ENCODE results near the gene INSL3.

Gene INSL3

DNA sequence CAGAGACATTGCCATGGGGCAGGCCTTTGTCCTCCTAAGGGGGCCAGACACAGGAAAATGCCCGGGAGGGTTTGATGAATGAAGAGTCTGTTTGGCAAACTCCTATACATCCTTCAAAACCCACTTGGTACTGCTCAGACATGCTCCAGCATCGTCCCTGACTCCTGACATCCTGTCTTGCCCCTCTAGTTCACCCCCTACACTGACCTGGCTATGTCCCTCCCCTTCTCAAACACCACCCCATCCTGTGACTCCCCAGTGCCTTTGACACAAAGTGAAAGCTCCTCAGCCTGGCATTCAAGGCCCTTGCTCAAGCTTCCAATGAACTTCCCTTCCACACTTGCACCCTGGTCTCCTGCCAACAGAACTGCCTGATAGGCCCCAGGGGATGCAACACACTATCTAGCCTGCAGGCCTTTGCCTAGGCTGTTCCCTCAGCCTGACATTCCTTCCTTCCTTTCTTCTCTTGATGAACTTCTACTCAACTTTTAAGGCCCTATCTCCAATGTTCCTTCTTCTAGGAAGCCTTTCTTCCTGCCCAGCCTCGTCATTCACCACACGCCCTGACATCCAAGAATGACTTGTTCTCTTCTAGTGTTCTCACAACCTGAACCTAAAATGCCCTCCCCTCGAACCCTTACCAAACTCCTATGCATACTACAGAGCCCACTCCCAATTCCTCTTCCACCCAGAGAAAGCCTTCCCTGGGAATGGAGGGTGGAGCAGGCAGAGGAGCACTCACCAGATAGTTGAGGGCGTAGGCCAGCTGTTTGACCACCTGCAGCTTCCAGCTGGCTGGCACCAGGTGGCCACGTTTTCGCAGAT is 14.1 kb upstream of the INSL3 start:
- Histone ChIP-seq H3K9ac (ENCODE audit: low read depth in 1 of 2, low read length in 2 of 2) (no peak overlapping the region), H3K36me3 (ENCODE audit: control insufficient read depth in 1 of 2, insufficient read depth in 2 of 2, low read length in 2 of 2) (peaks cover 0 to 3% of the 10 kb centered on the region in 2 donors), H3K4me1 (ENCODE audit: control insufficient read depth in 1 of 2, insufficient read depth in 2 of 2, low read length in 2 of 2) (peaks cover 1 to 7% of the 10 kb centered on the region in 2 donors)

DNA sequence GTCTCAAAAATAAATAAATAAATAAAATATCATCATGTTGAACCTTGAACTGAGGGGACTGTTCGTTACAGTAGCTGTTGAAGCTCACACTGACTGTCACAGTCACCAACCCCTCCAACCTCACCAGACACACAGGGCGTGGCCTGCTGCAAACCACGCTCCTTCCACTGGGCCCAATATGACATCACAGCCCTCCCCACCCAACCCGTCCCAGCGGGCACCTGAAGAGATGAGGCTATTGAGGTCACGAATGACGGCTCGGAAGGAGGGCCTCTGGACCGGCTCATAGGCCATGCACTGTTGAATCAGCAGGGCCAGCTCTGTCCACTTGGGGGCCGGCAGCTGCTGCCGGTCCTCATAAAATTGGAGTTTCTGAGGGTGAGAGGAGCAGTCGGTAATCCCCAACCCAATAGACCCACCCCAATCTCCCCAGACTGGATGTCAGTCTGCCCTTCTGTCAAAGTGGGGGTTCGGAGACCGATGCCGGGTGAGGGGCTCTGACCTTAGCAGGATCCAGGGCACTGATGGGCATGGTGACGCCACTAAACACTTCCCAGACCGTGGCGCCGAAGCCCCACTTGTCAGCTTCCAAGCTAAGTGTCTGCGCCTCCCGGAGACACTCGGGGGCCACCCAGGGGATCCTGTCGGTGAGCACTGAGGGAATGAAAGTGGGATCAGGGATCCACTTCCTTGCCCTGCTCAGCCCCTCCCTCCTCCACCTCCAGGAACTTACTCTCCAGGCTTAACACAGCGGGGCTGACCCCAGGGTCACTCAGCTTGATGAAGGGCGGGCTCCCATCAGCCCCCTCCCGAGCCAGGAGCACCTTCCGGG is 13.2 kb upstream of the INSL3 start:
- Histone ChIP-seq H3K27ac (ENCODE audit: low read depth, low read length) (no peak overlapping the region), H3K27me3 (ENCODE audit: control insufficient read depth in 1 of 2, insufficient read depth in 2 of 2, low read length in 2 of 2) (peaks cover 0 to 5% of the 10 kb centered on the region in 2 donors), H3K4me3 (ENCODE audit: low read depth in 1 of 2, low read length in 2 of 2) (no peak overlapping the region), H3K4me1 (ENCODE audit: control insufficient read depth in 1 of 2, insufficient read depth in 2 of 2, low read length in 2 of 2) (peaks cover 5 to 8% of the 10 kb centered on the region in 2 donors), H3K9ac (ENCODE audit: low read depth in 1 of 2, low read length in 2 of 2) (no peak overlapping the region), H3K9me3 (ENCODE audit: control insufficient read depth in 1 of 2, low read length in 2 of 2) (no peaks in the 10 kb centered on the region), H3K36me3 (ENCODE audit: control insufficient read depth in 1 of 2, insufficient read depth in 2 of 2, low read length in 2 of 2) (peaks cover 0 to 3% of the 10 kb centered on the region in 2 donors)

More for the DNA sequence above, 14.1 kb upstream of the INSL3 start:
- Histone ChIP-seq H3K27me3 (ENCODE audit: control insufficient read depth in 1 of 2, insufficient read depth in 2 of 2, low read length in 2 of 2) (peaks cover 0 to 5% of the 10 kb centered on the region in 2 donors), H3K27ac (ENCODE audit: low read depth, low read length) (no peak overlapping the region), H3K4me3 (ENCODE audit: low read depth in 1 of 2, low read length in 2 of 2) (no peak overlapping the region), H3K9me3 (ENCODE audit: control insufficient read depth in 1 of 2, low read length in 2 of 2) (no peaks in the 10 kb centered on the region)

DNA sequence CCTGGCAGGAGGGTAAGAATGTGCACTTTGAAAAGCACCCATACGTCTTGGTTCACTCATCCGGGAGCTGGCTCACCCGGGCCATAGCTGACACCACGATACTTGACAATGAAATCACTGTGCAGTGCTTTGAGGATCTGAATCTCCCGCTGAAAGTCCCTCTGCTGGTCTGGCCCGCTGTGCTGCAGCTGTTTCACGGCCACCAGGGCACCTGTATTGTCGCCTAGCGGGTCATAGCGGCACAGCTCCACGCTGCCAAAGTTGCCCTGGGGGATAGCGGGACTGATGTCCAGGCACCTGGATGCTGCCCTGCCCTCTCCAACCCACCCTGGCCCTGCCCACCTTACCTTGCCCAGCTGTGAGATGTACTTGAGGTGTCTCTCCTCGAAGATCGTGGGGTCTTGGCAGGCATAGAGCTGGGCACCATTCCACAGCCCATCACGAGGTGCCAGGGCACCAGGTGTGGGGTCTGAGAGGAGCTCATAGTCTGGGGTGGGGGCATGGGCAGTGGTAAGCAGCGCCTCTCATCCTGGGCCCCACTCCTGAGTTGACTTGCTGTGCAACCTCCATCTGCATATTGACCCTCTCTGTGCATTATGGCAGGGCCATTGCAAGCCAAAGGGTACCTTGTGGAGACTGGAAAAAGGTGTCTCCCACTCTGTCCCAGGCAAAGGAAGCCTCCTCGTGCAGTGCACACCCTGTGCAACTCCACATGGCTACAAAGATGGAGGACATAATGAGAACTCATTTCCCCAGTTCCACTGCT is 11.3 kb upstream of the INSL3 start:
- Histone ChIP-seq H3K9ac (ENCODE audit: low read depth in 1 of 2, low read length in 2 of 2) (no peak overlapping the region), H3K4me3 (ENCODE audit: low read depth in 1 of 2, low read length in 2 of 2) (no peak overlapping the region), H3K9me3 (ENCODE audit: control insufficient read depth in 1 of 2, low read length in 2 of 2) (no peaks in the 10 kb centered on the region), H3K36me3 (ENCODE audit: control insufficient read depth in 1 of 2, insufficient read depth in 2 of 2, low read length in 2 of 2) (no peaks in the 10 kb centered on the region), H3K4me1 (ENCODE audit: control insufficient read depth in 1 of 2, insufficient read depth in 2 of 2, low read length in 2 of 2) (peaks cover 5 to 8% of the 10 kb centered on the region in 2 donors), H3K27me3 (ENCODE audit: control insufficient read depth in 1 of 2, insufficient read depth in 2 of 2, low read length in 2 of 2) (peaks cover 0 to 5% of the 10 kb centered on the region in 2 donors), H3K27ac (ENCODE audit: low read depth, low read length) (no peak overlapping the region)

GRCh38 chr19:17831419-17831888 is 10.1 kb upstream of the INSL3 start:
- Histone ChIP-seq H3K27me3 (ENCODE audit: control insufficient read depth in 1 of 2, insufficient read depth in 2 of 2, low read length in 2 of 2) (peaks cover 0 to 5% of the 10 kb centered on the region in 2 donors), H3K4me3 (ENCODE audit: low read depth in 1 of 2, low read length in 2 of 2) (peak overlapping the region; percentile 8 to 50), H3K27ac (ENCODE audit: low read depth, low read length) (no peak overlapping the region), H3K36me3 (ENCODE audit: control insufficient read depth in 1 of 2, insufficient read depth in 2 of 2, low read length in 2 of 2) (no peaks in the 10 kb centered on the region), H3K9ac (ENCODE audit: low read depth in 1 of 2, low read length in 2 of 2) (no peak overlapping the region), H3K9me3 (ENCODE audit: control insufficient read depth in 1 of 2, low read length in 2 of 2) (no peaks in the 10 kb centered on the region), H3K4me1 (ENCODE audit: control insufficient read depth in 1 of 2, insufficient read depth in 2 of 2, low read length in 2 of 2) (peaks cover 5 to 8% of the 10 kb centered on the region in 2 donors)

DNA sequence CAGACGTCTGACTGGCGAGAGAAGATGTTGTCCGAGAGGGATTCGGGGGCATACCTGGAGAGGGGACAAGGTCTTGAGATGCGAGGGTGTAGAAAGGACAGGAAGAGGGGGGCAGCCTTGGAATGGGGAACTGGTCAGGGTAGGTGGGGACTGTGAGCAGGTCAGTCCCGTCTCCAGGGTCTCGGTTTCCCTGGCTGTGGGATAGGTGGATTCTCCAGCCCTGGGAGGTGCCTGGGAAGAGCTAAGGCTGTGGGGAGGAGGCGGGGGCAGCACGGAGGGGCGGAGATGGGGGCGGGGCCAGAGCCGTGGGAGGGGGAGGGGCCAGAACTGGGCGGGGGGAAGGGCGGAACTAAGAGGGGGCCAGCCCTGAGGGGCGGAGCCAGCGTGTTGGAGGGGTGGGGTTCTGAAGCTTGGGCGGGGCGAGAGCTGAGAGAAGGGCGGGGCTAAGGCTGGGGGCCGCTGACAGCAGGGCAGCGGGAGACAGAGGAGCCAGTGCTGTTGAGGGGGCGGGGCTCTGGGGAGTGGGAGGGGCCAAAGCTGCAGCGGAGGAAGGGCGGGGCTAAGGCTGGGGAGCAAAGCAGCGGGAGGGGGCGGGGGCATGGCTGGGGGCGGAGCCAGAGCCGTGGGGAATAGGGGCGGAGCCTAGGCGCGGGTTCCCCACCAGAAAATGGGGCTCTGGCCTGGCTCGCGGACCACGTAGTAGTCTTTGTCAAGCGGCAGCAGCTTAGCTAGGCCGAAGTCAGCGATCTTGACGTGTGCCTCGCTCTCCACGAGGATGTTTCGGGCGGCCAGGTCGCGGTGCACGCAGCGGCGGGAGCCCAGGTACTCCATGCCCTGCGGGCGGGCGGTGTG is 9.5 kb upstream of the INSL3 start:
- Histone ChIP-seq H3K36me3 (ENCODE audit: control insufficient read depth in 1 of 2, insufficient read depth in 2 of 2, low read length in 2 of 2) (no peaks in the 10 kb centered on the region), H3K4me1 (ENCODE audit: control insufficient read depth in 1 of 2, insufficient read depth in 2 of 2, low read length in 2 of 2) (peaks cover 5 to 8% of the 10 kb centered on the region in 2 donors), H3K4me3 (ENCODE audit: low read depth in 1 of 2, low read length in 2 of 2) (peak overlapping the region; percentile 25 to 50), H3K27me3 (ENCODE audit: control insufficient read depth in 1 of 2, insufficient read depth in 2 of 2, low read length in 2 of 2) (peaks cover 0 to 5% of the 10 kb centered on the region in 2 donors), H3K9me3 (ENCODE audit: control insufficient read depth in 1 of 2, low read length in 2 of 2) (no peaks in the 10 kb centered on the region), H3K9ac (ENCODE audit: low read depth in 1 of 2, low read length in 2 of 2) (no peak overlapping the region), H3K27ac (ENCODE audit: low read depth, low read length) (no peak overlapping the region)

GRCh38 chr19:17829855-17830566 is 8.7 kb upstream of the INSL3 start:
- no peak overlapping the region for H3K27ac ChIP-seq (ENCODE audit: low read depth, low read length)
- H3K4me3 ChIP-seq (ENCODE audit: low read depth in 1 of 2, low read length in 2 of 2), result peak overlapping the region in 1 of 2 donors; percentile 25
- peaks cover 0 to 5% of the 10 kb centered on the region in 2 donors for H3K27me3 ChIP-seq (ENCODE audit: control insufficient read depth in 1 of 2, insufficient read depth in 2 of 2, low read length in 2 of 2)

DNA sequence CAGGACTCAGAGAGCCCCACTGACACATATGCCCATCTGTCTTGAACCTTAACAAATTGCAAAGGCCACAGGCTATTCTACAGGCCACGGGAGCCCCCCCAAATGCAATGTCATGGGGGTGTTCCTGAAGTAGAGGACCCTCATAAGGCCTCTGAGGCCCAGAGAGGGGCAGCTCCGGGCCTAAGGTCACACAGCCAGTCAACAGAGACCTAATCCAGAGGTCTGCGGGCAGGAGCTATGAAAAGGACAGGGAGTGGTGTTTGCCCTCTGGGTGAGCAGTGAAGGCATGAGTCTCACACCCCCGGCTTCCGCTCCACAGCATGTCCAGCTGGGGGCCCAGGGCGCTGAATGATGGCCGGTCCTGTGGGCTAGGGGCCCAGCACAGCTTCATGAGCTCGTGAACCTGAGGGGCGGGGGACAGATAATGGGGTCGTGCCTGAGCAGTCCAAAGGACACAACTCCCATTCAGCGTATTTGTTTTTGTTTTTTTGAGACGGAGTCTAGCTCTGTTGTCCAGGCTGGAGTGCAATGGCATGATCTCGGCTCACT is 5.3 kb upstream of the INSL3 start:
- Histone ChIP-seq H3K9ac (ENCODE audit: low read depth in 1 of 2, low read length in 2 of 2) (no peak overlapping the region), H3K27ac (ENCODE audit: low read depth, low read length) (no peak overlapping the region), H3K27me3 (ENCODE audit: control insufficient read depth in 1 of 2, insufficient read depth in 2 of 2, low read length in 2 of 2) (peaks cover 0 to under 1% of the 10 kb centered on the region in 2 donors), H3K36me3 (ENCODE audit: control insufficient read depth in 1 of 2, insufficient read depth in 2 of 2, low read length in 2 of 2) (no peaks in the 10 kb centered on the region), H3K4me3 (ENCODE audit: low read depth in 1 of 2, low read length in 2 of 2) (no peak overlapping the region), H3K4me1 (ENCODE audit: control insufficient read depth in 1 of 2, insufficient read depth in 2 of 2, low read length in 2 of 2) (peaks cover 5 to 8% of the 10 kb centered on the region in 2 donors), H3K9me3 (ENCODE audit: control insufficient read depth in 1 of 2, low read length in 2 of 2) (no peaks in the 10 kb centered on the region)

More at GRCh38 chr19:17829855-17830566, 8.7 kb upstream of the INSL3 start:
- peaks cover 5 to 8% of the 10 kb centered on the region in 2 donors for H3K4me1 ChIP-seq (ENCODE audit: control insufficient read depth in 1 of 2, insufficient read depth in 2 of 2, low read length in 2 of 2)
- no peak overlapping the region for H3K9ac ChIP-seq (ENCODE audit: low read depth in 1 of 2, low read length in 2 of 2)
- H3K9me3 ChIP-seq (ENCODE audit: control insufficient read depth in 1 of 2, low read length in 2 of 2), result no peaks in the 10 kb centered on the region
- no peaks in the 10 kb centered on the region for H3K36me3 ChIP-seq (ENCODE audit: control insufficient read depth in 1 of 2, insufficient read depth in 2 of 2, low read length in 2 of 2)

DNA sequence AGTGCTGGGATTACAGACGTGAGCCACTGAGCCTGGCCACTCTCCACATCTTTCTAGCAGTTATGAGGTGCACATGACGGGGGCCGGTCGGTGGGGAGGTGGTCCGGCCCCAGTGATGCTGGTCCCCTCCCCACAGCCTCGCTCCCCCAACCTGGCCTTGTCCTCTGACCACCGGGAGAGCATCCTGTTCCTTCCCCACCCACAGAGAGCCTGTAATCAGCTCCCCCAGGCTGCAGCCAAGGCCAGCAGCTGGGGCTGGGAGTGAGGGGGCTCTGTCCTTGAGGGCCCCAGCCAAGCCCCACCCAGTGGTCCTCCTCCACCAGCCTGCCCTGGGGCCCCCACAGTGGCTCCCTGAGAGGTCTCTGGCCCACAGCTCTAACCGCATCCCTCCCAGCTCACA is 3.0 kb upstream of the INSL3 start:
- Histone ChIP-seq H3K27me3 (ENCODE audit: control insufficient read depth in 1 of 2, insufficient read depth in 2 of 2, low read length in 2 of 2) (no peaks in the 10 kb centered on the region), H3K9me3 (ENCODE audit: control insufficient read depth in 1 of 2, low read length in 2 of 2) (no peaks in the 10 kb centered on the region), H3K4me3 (ENCODE audit: low read depth in 1 of 2, low read length in 2 of 2) (no peak overlapping the region), H3K27ac (ENCODE audit: low read depth, low read length) (no peak overlapping the region), H3K4me1 (ENCODE audit: control insufficient read depth in 1 of 2, insufficient read depth in 2 of 2, low read length in 2 of 2) (no peaks in the 10 kb centered on the region), H3K9ac (ENCODE audit: low read depth in 1 of 2, low read length in 2 of 2) (no peak overlapping the region), H3K36me3 (ENCODE audit: control insufficient read depth in 1 of 2, insufficient read depth in 2 of 2, low read length in 2 of 2) (no peaks in the 10 kb centered on the region)

Data from duodenal mucosa (tissue), 2 donors.